ENCODE measurements around the gene INKA1. TPM values are rescaled to one million over a fixed set of nuclear protein-coding genes. Genes with fewer than 3 reads are reported as not detected.

The INKA1 gene
- total and polyA plus RNA-seq, 4 donors: 0.84 to 4.2 (median 1.2) TPM

GRCh38 chr3:49769286-49769915, 33.7 kb upstream of the INKA1 start:
- no peak overlapping the region for H3K27ac ChIP-seq (ENCODE audit: low read depth in 1 of 2, low read length in 2 of 2)
- 60% methylated on average over 3 of the region's 3 CpGs for WGBS

More at GRCh38 chr3:49769286-49769915, 33.7 kb upstream of the INKA1 start:
- Histone ChIP-seq H3K9me3 (ENCODE audit: control insufficient read depth in 4 of 4, low read length in 3 of 4) (no peaks in the 10 kb centered on the region), H3K9ac (ENCODE audit: low read depth in 1 of 2, low read length in 2 of 2) (no peak overlapping the region), H3K4me1 (ENCODE audit: control insufficient read depth in 4 of 4, insufficient read depth in 4 of 4, low read length in 3 of 4) (no peaks in the 10 kb centered on the region), H3K4me3 (ENCODE audit: low read depth in 1 of 3, low read length in 3 of 3) (no peak overlapping the region), H3K36me3 (ENCODE audit: control insufficient read depth in 4 of 4, insufficient read depth in 3 of 4, low read depth in 1 of 4, low read length in 3 of 4) (peaks cover 0 to 4% (median 0%) of the 10 kb centered on the region in 4 donors), H3K27me3 (ENCODE audit: control insufficient read depth in 4 of 4, insufficient read depth in 4 of 4, low read length in 3 of 4) (no peaks in the 10 kb centered on the region)
- TF ChIP-seq MAX (IDR thresholded peaks at IDR 0.05) (no peak), HNF4A (conservative IDR thresholded peaks at IDR 0.05) (no peak), FOXA1 (IDR thresholded peaks at IDR 0.05) (no peak), JUND (IDR thresholded peaks at IDR 0.05) (no peak), SP1 (IDR thresholded peaks at IDR 0.05) (no peak), CTCF (IDR thresholded peaks at IDR 0.05; ENCODE audit: low read depth, low read length, missing input control) (no peak), ZBTB33 (IDR thresholded peaks at IDR 0.05) (no peak), EGR1 (IDR thresholded peaks at IDR 0.05; ENCODE audit: low read depth in 2 of 2) (no peak), TAF1 (conservative IDR thresholded peaks at IDR 0.05) (no peak), NR2F2 (IDR thresholded peaks at IDR 0.05) (no peak), RXRA (IDR thresholded peaks at IDR 0.05) (no peak), HNF4G (IDR thresholded peaks at IDR 0.05) (no peak), ATF3 (IDR thresholded peaks at IDR 0.05) (no peak), FOXA2 (IDR thresholded peaks at IDR 0.05) (no peak), REST (IDR thresholded peaks at IDR 0.05) (no peak), GABPA (IDR thresholded peaks at IDR 0.05 in 1 of 2, conservative IDR thresholded peaks at IDR 0.05 in 1 of 2) (no peak), YY1 (IDR thresholded peaks at IDR 0.05) (no peak), RAD21 (IDR thresholded peaks at IDR 0.05) (no peak)
- DNase-seq (ENCODE audit: low spot score): no peak

Data from liver (tissue), 9 donors.